ENCODE data around the gene CRY1. TPM values are rescaled to one million over a fixed set of nuclear protein-coding genes. Genes with fewer than 3 reads are reported as not detected.
A peak's percentile ranks its signal among the peaks of the same experiment; 100 is the strongest.

Gene CRY1
- total and polyA plus RNA-seq, 9 of the 15 experiments (the other 6 are each of a cell fraction or from before 2014, with no cell fraction given) = 8.7 to 33.3 (median 25.2) TPM

DNA sequence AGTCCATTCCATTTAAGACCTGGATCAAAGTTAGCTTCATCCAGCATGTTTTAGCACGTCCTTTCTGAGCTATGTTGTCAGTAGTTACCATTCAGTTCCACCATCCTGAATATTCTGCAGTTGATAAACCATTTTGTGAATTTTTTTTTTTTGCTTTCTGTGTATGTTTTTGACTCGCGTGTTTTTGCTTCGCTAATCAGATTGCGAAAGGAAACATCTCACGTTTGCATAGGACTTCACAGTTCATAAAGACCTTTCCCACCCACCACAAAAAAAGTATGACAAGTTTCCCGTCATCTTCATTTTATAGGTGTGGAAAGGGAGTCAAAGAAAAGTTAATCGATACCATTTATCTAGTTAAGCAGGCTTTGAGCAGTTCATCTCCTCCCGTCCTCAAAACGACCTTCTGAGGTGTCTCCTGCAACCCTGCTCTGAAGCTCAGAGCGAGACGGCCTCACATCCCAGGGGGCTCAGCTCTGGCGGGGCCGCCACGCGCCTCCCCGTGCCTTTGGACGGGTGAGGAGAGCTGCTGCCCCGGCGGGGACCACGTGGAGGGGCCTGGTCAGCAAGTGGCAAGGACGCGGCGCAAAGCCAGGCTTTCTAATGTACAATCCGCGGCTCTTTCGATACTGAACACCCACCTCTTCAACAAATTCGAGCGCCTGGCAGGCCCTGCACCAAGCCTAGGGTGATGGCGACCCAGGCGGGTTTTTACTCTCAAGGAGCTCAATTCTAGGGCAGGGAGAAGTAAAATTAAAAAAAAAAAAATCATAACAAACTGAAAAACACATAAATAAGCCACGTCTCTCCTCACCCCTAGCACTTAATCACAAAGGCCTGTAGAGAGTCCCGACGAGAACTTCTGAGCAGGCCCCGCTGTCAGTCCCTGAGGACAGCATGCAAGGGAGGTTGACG is 138.6 kb downstream of the CRY1 start (continued):
- no peak for TF ChIP-seq MED1 (CRISPR knock-in tag; IDR thresholded peaks at IDR 0.05; ENCODE audit: borderline replicate concordance)
- TF ChIP-seq, protein P1, sequence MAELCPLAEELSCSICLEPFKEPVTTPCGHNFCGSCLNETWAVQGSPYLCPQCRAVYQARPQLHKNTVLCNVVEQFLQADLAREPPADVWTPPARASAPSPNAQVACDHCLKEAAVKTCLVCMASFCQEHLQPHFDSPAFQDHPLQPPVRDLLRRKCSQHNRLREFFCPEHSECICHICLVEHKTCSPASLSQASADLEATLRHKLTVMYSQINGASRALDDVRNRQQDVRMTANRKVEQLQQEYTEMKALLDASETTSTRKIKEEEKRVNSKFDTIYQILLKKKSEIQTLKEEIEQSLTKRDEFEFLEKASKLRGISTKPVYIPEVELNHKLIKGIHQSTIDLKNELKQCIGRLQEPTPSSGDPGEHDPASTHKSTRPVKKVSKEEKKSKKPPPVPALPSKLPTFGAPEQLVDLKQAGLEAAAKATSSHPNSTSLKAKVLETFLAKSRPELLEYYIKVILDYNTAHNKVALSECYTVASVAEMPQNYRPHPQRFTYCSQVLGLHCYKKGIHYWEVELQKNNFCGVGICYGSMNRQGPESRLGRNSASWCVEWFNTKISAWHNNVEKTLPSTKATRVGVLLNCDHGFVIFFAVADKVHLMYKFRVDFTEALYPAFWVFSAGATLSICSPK (IDR thresholded peaks at IDR 0.05; ENCODE audit: borderline replicate concordance) = 0 out of 2 replicates have a peak, but pooled peaks have one; percentile 41
- TF ChIP-seq, protein P2, sequence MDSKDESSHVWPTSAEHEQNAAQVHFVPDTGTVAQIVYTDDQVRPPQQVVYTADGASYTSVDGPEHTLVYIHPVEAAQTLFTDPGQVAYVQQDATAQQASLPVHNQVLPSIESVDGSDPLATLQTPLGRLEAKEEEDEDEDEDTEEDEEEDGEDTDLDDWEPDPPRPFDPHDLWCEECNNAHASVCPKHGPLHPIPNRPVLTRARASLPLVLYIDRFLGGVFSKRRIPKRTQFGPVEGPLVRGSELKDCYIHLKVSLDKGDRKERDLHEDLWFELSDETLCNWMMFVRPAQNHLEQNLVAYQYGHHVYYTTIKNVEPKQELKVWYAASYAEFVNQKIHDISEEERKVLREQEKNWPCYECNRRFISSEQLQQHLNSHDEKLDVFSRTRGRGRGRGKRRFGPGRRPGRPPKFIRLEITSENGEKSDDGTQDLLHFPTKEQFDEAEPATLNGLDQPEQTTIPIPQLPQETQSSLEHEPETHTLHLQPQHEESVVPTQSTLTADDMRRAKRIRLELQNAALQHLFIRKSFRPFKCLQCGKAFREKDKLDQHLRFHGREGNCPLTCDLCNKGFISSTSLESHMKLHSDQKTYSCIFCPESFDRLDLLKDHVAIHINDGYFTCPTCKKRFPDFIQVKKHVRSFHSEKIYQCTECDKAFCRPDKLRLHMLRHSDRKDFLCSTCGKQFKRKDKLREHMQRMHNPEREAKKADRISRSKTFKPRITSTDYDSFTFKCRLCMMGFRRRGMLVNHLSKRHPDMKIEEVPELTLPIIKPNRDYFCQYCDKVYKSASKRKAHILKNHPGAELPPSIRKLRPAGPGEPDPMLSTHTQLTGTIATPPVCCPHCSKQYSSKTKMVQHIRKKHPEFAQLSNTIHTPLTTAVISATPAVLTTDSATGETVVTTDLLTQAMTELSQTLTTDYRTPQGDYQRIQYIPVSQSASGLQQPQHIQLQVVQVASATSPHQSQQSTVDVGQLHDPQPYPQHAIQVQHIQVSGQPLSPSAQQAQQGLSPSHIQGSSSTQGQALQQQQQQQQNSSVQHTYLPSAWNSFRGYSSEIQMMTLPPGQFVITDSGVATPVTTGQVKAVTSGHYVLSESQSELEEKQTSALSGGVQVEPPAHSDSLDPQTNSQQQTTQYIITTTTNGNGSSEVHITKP (IDR thresholded peaks at IDR 0.05; ENCODE audit: partially characterized antibody) = peak; percentile 30
- 0 out of 2 replicates have a peak, but pooled peaks have one; percentile 28 for TF ChIP-seq BHLHE40 (IDR thresholded peaks at IDR 0.05; ENCODE audit: low read length)
- no peak for TF ChIP-seq COPS2 (conservative IDR thresholded peaks at IDR 0.05)
- TF ChIP-seq ZNF3 (CRISPR knock-in tag; IDR thresholded peaks at IDR 0.05) = no peak
- no peak for TF ChIP-seq XRCC4 (IDR thresholded peaks at IDR 0.05; ENCODE audit: extremely low read depth, insufficient read depth, insufficient read length)
- TF ChIP-seq WHSC1 (IDR thresholded peaks at IDR 0.05; ENCODE audit: low read length) = no peak
- TF ChIP-seq, protein P3, sequence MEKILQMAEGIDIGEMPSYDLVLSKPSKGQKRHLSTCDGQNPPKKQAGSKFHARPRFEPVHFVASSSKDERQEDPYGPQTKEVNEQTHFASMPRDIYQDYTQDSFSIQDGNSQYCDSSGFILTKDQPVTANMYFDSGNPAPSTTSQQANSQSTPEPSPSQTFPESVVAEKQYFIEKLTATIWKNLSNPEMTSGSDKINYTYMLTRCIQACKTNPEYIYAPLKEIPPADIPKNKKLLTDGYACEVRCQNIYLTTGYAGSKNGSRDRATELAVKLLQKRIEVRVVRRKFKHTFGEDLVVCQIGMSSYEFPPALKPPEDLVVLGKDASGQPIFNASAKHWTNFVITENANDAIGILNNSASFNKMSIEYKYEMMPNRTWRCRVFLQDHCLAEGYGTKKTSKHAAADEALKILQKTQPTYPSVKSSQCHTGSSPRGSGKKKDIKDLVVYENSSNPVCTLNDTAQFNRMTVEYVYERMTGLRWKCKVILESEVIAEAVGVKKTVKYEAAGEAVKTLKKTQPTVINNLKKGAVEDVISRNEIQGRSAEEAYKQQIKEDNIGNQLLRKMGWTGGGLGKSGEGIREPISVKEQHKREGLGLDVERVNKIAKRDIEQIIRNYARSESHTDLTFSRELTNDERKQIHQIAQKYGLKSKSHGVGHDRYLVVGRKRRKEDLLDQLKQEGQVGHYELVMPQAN (IDR thresholded peaks at IDR 0.05; ENCODE audit: borderline replicate concordance) = peak; percentile 52; the same call in 1 of the 2 replicates
- no peak for TF ChIP-seq ZNF76 (CRISPR knock-in tag; IDR thresholded peaks at IDR 0.05; ENCODE audit: borderline replicate concordance)
- TF ChIP-seq, protein P4, sequence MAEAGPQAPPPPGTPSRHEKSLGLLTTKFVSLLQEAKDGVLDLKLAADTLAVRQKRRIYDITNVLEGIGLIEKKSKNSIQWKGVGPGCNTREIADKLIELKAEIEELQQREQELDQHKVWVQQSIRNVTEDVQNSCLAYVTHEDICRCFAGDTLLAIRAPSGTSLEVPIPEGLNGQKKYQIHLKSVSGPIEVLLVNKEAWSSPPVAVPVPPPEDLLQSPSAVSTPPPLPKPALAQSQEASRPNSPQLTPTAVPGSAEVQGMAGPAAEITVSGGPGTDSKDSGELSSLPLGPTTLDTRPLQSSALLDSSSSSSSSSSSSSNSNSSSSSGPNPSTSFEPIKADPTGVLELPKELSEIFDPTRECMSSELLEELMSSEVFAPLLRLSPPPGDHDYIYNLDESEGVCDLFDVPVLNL (CRISPR knock-in tag; IDR thresholded peaks at IDR 0.05; ENCODE audit: low read depth) = 0 out of 2 replicates have a peak, but pooled peaks have one; percentile 32
- TF ChIP-seq ZNF57 (CRISPR knock-in tag; IDR thresholded peaks at IDR 0.05) = no peak
- 0 out of 2 replicates have a peak, but pooled peaks have one; percentile 45 for TF ChIP-seq SMAD4 (CRISPR knock-in tag; conservative IDR thresholded peaks at IDR 0.05)
- peak; percentile 65 for TF ChIP-seq C11orf30 (IDR thresholded peaks at IDR 0.05; ENCODE audit: low read depth)
- no peak for TF ChIP-seq ETV6 (IDR thresholded peaks at IDR 0.05; ENCODE audit: borderline replicate concordance in 1 of 2, low read depth in 2 of 2, low read length in 1 of 2)
- peak; percentile 61; the same call in 1 of the 2 replicates for TF ChIP-seq ETV6 (CRISPR knock-in tag; IDR thresholded peaks at IDR 0.05; ENCODE audit: borderline replicate concordance)

All from K562 (cell line).